DMS153 (cell line): ENCODE data around the gene LRRIQ1.

Source experiments
- DNase-seq: peaks from one replicate; lab custom pipeline; 2025; lab: John Stamatoyannopoulos, UW

LRRIQ1 gene

DNA sequence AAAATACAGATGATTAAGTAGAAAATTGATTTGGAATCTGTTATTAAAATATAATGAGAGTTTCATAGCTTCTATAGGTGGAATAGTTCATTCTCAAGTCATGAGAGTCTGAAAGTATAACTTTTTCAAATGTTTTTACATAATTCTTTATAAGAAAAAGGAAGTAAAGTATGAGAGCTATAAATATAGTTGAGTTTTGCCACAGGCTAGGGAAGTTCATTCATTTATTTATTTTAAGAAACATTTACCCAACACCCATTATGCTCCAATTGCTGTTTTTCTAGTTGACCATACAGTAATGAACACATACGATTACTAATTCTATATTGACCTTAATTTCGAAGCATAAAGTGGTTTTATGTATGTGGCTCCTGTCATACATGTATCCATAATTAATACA lies 24.8 kb downstream of the LRRIQ1 start:
- DNase-seq = no peak

DNA sequence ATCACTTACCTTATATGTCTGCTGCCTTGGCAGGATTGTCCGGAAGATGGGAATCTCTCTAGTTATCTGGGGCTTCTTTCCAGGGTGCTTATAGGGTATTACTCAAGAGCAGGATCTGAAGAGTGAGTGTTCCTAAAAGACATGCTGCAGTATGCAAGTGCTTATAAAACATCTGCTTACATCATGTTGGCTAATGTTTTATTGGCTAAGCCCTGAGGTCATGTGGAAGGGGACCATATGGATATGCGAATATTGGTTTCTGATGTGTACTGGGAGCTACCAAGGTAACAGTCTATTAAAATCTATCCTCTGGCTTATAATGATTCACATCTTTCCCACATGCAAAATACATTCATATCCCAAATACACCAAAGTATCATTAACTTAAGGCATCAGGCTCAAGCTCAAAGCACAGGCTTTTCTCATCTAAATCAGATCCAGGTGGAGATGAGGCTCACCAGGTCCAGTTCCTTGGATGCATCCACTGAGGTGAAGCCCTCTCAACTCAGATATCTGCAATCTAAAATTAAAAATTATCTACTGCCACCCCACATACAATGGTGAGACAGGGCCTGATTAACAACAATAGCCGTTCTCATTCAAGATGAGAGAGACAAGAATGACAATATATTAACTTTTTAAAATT lies 29.8 kb downstream of the LRRIQ1 start:
- no peak for DNase-seq

GRCh38 chr12:85072826-85073225 lies 36.7 kb downstream of the LRRIQ1 start:
- DNase-seq = no peak

GRCh38 chr12:85076688-85077430 lies 40.7 kb downstream of the LRRIQ1 start:
- DNase-seq = peak; percentile 62

GRCh38 chr12:85085066-85085465 lies 48.9 kb downstream of the LRRIQ1 start:
- DNase-seq = no peak

DNA sequence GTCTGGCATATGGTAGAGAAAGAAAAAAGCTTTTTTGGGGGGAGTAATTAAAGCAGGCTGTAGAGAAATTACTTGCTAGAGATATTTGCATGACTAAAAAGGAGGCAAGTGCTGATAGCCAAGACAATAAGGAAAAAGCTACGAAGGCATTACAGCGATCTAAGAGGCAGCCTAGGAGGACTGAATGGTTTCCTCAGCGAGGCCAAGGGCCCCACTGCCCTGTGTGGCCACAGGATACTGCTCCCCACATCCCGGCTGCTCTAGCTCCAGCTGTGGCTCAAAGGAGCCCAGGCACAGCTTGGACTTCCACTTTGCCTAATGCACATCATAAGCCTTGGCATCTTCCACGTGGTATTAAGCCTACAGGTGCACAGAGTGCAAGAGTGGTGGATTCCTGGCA lies 53.6 kb downstream of the LRRIQ1 start:
- DNase-seq = no peak

GRCh38 chr12:85092814-85093370 lies 56.7 kb downstream of the LRRIQ1 start:
- DNase-seq = no peak

- DNase-seq = no peak
Measured at GRCh38 chr12:85095501-85095900, 59.4 kb downstream of the LRRIQ1 start.

- DNase-seq = no peak
Measured at GRCh38 chr12:85130646-85131045, 94.5 kb downstream of the LRRIQ1 start.

DNA sequence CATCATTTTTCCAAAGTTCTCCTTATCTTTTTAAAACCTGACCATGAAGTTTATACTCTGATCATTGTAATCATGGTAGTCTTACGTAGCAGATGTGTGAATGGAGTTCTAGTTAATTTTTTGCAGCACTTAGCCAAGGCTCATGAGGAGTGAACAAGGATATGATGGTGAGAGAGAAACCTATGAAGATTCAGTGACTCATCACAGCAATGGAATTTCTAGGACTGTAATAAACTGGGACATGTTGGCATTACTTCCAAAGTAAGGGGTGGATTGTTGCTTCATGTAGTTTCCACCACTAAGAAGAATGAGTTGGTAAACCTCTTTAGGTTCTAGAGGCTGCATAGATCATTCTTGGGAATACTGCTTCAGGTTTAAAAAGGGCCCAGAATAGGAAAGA lies 102.7 kb downstream of the LRRIQ1 start:
- DNase-seq = no peak

DNA sequence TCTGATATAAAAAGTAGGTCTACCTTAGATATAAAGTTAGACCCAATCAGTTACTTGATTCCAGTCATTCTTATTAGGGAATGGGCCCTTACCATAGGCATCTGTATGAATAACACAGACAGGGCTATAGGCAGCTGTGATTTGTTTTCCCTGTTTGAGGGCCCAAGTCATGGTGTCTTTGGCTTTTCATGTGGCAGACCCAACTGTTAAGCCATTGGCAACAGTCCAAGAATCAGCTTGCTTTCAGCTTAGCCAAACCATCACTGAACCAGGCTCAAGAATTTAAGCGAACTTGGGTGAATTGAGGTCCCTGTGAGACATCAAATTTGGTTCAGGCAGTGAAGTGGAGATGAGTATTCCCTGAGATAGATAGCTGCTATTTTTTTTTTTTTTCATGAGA lies 111.2 kb downstream of the LRRIQ1 start:
- no peak for DNase-seq

- no peak for DNase-seq
Measured at GRCh38 chr12:85152311-85152729, 116.2 kb downstream of the LRRIQ1 start.

DNA sequence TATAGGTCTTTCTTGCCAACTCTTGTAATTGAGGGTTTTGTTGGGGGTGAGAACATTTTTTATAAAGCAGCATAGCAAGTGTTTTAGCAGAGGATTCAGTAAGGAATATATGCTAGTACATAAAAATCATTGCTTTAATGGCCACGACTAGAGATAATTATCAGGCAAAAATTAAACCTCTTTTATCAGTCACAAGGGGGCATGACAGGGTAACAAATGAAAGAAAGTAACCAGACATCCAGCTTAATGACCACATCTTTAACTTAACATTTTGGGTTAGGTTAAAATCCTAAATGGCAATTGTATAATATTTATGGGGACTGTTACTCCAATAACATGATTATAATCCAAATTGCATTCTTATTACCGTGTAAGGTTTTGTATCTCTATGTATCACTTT lies 119.6 kb downstream of the LRRIQ1 start:
- DNase-seq = no peak

- no peak for DNase-seq
Measured at GRCh38 chr12:85156569-85156968, 120.4 kb downstream of the LRRIQ1 start.

- DNase-seq = no peak
Measured at GRCh38 chr12:85157035-85157603, 121.0 kb downstream of the LRRIQ1 start.

- no peak for DNase-seq
Measured at GRCh38 chr12:85163752-85164321, 127.7 kb downstream of the LRRIQ1 start.

DNA sequence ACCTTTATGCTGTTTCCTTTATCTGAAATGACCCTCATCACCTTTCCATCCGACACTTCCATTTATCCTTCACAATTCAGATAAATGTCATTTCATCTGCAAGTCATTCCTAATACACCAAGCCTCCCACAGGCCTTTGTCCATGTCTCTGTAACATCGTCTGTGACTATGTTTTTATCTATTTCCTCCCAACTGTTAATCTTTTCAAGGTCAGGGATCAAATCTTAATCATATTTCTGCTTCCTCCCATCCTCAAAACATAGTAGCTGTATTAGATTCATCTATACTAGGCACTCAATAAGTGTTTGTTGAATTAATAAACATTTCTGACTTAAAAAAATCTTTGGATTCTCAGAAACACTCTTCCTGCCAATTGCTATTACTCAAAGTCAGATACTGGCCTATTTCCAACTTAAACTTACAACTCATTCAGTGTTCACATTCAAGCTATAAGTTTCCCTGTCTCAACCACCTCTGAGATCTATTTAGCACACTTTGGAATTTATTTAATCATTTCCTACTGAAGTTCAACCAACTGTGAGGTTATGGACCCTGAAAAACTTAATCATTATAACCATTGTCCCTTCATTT lies 143.6 kb downstream of the LRRIQ1 start:
- DNase-seq = no peak

- no peak for DNase-seq
Measured at GRCh38 chr12:85182699-85183098, 146.5 kb downstream of the LRRIQ1 start.

DNA sequence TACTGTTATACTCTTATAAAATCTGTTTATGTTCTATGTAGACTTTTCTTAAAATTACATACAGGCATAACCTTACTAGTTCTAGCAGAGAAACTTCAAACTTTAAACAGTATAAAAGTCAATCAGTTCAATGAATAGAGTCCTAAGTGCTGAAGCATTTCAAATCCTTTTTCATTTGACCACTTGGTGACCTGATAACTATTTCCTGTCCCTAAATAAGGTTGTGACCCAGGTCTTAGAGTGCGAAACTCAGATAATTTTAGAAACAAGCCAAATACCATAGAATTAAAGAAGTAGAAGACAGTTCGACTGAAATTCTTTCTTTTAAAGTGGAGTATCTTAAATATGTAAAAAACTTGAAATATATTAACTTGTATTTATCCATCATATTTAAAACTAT lies 147.7 kb downstream of the LRRIQ1 start:
- DNase-seq = no peak

- DNase-seq = no peak
Measured at GRCh38 chr12:85186236-85186635, 150.1 kb downstream of the LRRIQ1 start.

DNA sequence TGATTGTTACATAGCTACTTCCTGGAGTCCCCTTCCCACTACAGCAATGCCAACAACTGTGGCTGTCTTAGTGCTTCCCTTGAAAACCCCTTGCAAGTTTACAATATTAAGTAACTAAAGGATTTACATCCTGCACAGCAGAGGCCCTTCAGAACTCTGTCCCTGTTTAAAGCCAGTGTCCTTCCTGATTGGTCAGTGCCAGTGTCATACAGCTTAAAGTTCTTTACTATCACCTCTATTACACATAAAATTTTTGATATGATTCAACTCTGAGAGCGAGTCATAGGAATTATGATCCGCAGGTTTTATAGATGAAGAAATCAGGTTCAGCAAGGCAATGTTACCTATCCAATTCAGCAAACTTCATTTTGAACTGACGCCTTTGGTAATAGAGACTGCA lies 152.5 kb downstream of the LRRIQ1 start:
- DNase-seq = no peak

GRCh38 chr12:85190728-85191127 lies 154.6 kb downstream of the LRRIQ1 start:
- DNase-seq = no peak
